Measurements from ENCODE around the gene C3orf38.
"Not testable (repeated sequence)": the region's sequence is repeated elsewhere in the genome, so short reads cannot be mapped to it uniquely, and the experiment has no call there.

Gene C3orf38

DNA sequence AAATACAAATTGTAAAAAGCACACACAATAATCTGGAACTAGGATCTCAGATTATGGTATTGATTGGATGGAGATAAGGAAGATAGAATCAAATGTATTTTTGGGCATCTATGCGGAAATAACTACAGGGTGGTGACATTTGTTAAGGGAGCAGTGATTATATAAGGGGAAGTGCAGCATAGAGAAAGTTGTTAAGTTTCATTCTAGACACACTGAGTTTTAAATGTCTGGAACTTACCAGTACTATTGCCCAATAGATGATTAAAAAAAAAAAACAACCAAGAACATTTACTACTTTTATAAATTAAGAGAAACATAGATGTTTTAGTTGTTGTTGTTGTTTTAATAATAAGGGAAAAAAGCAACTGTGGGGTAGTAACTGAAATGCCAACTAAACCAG lies 32.1 kb upstream of the C3orf38 start:
- Histone ChIP-seq H3K27ac (no peak overlapping the region), H3K4me3 (no peak overlapping the region)
- DNase-seq (ENCODE audit: low spot score), result no peak
- TF ChIP-seq, protein P1, sequence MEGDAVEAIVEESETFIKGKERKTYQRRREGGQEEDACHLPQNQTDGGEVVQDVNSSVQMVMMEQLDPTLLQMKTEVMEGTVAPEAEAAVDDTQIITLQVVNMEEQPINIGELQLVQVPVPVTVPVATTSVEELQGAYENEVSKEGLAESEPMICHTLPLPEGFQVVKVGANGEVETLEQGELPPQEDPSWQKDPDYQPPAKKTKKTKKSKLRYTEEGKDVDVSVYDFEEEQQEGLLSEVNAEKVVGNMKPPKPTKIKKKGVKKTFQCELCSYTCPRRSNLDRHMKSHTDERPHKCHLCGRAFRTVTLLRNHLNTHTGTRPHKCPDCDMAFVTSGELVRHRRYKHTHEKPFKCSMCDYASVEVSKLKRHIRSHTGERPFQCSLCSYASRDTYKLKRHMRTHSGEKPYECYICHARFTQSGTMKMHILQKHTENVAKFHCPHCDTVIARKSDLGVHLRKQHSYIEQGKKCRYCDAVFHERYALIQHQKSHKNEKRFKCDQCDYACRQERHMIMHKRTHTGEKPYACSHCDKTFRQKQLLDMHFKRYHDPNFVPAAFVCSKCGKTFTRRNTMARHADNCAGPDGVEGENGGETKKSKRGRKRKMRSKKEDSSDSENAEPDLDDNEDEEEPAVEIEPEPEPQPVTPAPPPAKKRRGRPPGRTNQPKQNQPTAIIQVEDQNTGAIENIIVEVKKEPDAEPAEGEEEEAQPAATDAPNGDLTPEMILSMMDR (IDR thresholded peaks at IDR 0.05), result no peak

DNA sequence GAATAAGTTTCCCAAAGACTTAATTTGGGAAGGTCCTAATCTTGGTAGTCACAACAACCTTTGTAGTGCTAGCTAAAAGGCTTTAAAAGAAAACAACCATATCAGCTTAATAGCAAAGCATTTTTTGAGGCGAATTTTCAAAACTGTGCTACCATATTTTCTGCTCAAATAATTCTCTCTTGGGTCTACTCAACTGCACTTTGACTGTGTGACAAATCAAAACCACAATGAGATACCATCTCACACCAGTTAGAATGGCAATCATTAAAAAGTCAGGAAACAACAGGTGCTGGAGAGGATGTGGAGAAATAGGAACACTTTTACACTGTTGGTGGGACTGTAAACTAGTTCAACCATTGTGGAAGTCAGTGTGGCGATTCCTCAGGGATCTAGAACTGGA lies 31.2 kb upstream of the C3orf38 start:
- not testable (repeated sequence) for H3K27ac ChIP-seq; H3K4me3 ChIP-seq; DNase-seq (ENCODE audit: low spot score)

DNA sequence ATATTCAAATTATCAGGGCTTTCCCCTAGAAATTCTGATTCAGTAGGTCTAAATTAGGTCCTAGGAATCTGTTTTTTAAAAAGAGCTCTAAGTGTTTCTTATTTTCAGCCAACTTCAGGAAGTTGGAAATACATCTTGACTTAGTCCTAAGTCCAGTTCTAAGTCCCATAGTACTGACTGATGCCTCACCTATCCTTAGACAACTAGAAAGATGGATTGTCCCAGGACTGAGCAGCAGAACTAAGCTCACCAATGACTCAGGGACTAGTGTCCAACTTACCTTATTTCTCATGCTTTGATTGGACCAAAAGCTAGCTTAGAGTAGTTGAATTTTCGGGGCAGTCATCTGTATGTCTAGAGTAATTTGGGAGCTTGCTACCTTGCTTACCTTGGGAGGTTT lies 26.2 kb upstream of the C3orf38 start:
- no peak overlapping the region for H3K4me3 ChIP-seq
- DNase-seq (ENCODE audit: low spot score), result no peak
- H3K27ac ChIP-seq, result no peak overlapping the region
- TF ChIP-seq, protein P1 (IDR thresholded peaks at IDR 0.05), result no peak

DNA sequence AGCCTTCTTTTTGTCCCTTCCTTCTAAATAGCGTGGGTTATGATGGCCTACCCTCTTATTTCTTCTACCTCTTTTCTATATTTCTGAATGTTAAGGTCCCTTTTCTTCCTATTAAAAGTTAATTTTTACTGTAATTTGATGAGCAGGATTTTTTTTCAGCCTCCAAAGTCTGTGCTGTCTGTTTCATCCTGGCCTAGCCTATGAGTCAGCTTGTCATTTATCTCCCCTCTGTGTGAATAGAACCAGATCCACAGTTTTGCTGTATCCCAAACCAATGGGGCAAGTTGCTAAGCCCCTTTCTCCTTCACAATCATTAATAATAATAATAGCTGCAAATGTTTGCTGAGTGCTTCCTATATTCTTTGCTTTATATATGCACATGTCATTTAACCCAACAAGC lies 18.1 kb upstream of the C3orf38 start:
- TF ChIP-seq, protein P1 (IDR thresholded peaks at IDR 0.05), result no peak
- no peak for DNase-seq (ENCODE audit: low spot score)
- H3K27ac ChIP-seq, result no peak overlapping the region
- no peak overlapping the region for H3K4me3 ChIP-seq

DNA sequence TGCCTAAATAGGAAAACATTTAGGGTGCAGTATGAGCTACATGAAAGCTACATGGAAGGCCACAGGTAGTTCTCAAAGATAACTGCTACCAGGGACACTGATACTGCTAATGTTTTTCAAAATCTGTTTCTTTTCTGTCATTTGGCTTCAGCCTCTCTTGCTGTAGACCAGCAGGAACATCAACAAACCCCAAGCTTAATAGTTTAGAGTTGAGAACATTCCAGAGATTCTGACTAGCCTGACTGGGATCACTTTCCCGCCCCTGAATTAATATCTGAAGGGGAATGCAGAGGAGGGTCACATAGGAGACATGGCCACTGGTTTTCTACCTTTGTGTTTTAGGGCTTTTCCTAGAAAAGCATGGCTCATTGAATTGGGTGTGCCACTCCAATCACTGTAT lies 16.9 kb upstream of the C3orf38 start:
- DNase-seq (ENCODE audit: low spot score), result no peak
- no peak overlapping the region for H3K27ac ChIP-seq
- TF ChIP-seq, protein P1 (IDR thresholded peaks at IDR 0.05), result no peak
- H3K4me3 ChIP-seq, result no peak overlapping the region

DNA sequence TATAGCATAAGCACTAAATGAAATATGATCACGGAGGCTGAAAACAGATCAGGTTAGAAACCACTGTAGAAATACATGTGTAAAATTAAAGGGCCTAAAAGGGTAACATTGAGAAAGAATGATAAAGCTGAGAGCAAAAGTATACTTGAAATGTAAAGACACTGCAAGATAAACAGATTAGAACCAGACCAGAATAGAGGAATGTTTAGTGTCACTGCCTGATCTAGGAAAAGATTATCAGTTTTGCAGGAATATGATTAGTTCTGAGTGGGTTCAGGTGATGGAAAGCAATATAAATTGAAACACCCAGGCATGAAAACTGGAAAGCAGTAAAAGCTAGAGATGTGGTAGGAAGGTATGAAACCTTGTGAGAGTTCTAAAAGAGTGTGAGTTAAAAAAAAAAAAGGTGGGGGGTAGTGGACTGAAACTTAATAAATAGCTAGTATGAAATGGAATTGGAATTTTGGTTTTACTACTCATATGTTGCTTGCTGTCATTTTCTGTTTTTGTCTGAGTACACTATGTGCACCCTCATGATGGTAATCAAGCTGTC lies 16.0 kb upstream of the C3orf38 start:
- TF ChIP-seq, protein P1 (IDR thresholded peaks at IDR 0.05), result no peak
- Histone ChIP-seq H3K4me3 (no peak overlapping the region), H3K27ac (no peak overlapping the region)
- no peak for DNase-seq (ENCODE audit: low spot score)

DNA sequence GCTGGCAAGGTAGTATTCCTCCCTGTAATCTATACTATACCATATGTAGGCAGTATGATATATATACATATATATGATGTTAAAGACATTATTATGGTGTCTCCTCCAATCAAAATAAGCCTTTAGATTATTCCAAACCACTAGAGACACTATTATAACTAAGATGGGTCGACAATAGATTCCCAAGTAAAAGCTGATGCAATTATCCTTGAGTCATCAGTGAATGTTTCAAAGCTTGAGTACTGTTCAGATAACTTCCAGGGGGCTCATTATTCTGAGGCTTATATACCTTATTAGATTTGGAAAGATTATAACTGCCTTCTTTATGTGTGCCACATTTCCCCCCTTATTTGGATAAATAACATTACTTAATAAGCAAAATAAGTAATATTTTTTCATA lies 11.9 kb upstream of the C3orf38 start:
- no peak overlapping the region for H3K27ac ChIP-seq
- TF ChIP-seq, protein P1 (IDR thresholded peaks at IDR 0.05), result no peak
- DNase-seq (ENCODE audit: low spot score), result no peak

More for the DNA sequence above, 11.9 kb upstream of the C3orf38 start:
- no peak overlapping the region for H3K4me3 ChIP-seq
